ENCODE results near the gene HIPK2. TPM values are rescaled to one million over a fixed set of nuclear protein-coding genes. Genes with fewer than 3 reads are reported as not detected.

Gene HIPK2
- total RNA-seq, 1 experiment from 2014 or later: 8.6 TPM

DNA sequence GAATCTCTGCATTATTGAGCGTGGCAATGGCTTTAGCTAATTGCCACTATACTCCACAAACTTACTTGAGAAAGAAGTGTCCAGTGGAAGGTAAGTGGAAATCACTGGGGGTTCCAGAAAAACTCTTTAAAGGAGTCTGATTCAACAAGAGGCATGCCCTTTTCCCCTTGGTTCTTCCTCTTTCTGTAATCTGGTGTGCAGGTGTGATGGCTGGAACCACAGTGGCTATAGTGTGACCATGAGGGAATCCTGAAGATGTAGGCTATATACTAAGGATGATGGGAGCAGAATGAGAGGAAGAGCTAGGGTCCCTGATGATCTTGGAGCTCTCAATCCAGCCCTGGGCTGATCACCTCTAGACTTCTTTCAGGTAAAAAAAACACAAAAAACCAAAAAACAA is 256.4 kb downstream of the HIPK2 start:
- Histone ChIP-seq H3K27me3 (ENCODE audit: control insufficient read depth, insufficient read depth, low read length) (peaks cover 45% of the 10 kb centered on the region), H3K36me3 (replicated peaks; ENCODE audit: control insufficient read depth, insufficient read depth, low read length) (no peaks in the 10 kb centered on the region), H3K4me3 (ENCODE audit: insufficient read depth, low read depth, low read length) (no peak overlapping the region)
- no peak for DNase-seq

GRCh38 chr7:139515266-139515665 is 262.5 kb downstream of the HIPK2 start:
- peak; percentile 71 for DNase-seq
- Histone ChIP-seq H3K36me3 (replicated peaks; ENCODE audit: control insufficient read depth, insufficient read depth, low read length) (no peaks in the 10 kb centered on the region), H3K27me3 (ENCODE audit: control insufficient read depth, insufficient read depth, low read length) (no peaks in the 10 kb centered on the region), H3K4me3 (ENCODE audit: insufficient read depth, low read depth, low read length) (no peak overlapping the region)

Other genes starting within 250 kb of the HIPK2 start
- gene TBXAS1, start 51.3 kb upstream of the HIPK2 start, total RNA-seq (2014; rRNA removed; shearing (Covaris generic)): 0.55 and 0.76 TPM in 2 replicates